ENCODE data around the gene ADD3.

The ADD3 gene

DNA sequence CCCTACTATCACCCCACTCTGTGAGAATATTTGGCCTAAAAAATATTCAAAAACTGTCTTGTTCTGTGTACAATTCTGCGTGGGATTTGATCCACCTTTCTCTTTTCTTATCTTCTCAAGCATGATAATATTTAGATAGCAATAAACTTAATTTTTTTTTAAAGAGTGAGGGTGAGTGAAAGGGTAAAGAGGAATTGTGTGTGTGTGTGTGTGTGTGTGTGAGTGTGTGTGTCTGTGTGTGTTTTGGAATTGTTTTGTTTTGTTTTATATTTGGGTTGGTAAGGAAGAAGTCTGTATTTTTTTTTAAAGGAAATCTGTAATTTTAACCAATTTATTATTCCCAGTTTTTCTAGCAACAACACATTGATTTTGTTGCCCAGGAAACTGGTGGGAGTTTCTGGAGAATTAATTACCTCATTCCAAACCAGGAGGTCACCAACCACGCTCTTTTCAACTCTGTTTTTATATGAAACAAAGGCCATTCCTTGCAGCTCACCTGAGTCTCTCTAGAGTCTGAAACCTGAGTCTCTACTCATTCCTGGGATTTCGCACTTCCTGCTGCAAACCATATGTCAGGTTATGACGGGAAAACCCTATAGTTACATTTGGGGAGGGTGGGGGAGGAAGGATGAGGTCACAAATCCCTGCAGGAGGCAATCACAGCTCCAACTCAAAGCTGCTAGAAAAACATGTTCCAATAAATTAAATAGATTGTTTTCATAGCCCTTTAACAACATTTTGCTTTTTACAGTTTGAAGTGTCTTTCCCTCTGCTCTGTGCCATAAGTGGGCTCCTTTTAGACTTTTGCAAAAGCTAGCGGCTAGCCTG lies 46.4 kb upstream of the ADD3 start (continued):
- TF ChIP-seq, protein P1, sequence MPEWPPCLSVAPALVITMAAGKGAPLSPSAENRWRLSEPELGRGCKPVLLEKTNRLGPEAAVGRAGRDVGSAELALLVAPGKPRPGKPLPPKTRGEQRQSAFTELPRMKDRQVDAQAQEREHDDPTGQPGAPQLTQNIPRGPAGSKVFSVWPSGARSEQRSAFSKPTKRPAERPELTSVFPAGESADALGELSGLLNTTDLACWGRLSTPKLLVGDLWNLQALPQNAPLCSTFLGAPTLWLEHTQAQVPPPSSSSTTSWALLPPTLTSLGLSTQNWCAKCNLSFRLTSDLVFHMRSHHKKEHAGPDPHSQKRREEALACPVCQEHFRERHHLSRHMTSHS (tag by site-specific recombination; IDR thresholded peaks at IDR 0.05): peak; percentile 57; the same call in 1 of the 2 replicates
- TF ChIP-seq, protein P2, sequence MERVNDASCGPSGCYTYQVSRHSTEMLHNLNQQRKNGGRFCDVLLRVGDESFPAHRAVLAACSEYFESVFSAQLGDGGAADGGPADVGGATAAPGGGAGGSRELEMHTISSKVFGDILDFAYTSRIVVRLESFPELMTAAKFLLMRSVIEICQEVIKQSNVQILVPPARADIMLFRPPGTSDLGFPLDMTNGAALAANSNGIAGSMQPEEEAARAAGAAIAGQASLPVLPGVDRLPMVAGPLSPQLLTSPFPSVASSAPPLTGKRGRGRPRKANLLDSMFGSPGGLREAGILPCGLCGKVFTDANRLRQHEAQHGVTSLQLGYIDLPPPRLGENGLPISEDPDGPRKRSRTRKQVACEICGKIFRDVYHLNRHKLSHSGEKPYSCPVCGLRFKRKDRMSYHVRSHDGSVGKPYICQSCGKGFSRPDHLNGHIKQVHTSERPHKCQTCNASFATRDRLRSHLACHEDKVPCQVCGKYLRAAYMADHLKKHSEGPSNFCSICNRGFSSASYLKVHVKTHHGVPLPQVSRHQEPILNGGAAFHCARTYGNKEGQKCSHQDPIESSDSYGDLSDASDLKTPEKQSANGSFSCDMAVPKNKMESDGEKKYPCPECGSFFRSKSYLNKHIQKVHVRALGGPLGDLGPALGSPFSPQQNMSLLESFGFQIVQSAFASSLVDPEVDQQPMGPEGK (tag by site-specific recombination; IDR thresholded peaks at IDR 0.05): peak; percentile 91
- TF ChIP-seq, protein P3, sequence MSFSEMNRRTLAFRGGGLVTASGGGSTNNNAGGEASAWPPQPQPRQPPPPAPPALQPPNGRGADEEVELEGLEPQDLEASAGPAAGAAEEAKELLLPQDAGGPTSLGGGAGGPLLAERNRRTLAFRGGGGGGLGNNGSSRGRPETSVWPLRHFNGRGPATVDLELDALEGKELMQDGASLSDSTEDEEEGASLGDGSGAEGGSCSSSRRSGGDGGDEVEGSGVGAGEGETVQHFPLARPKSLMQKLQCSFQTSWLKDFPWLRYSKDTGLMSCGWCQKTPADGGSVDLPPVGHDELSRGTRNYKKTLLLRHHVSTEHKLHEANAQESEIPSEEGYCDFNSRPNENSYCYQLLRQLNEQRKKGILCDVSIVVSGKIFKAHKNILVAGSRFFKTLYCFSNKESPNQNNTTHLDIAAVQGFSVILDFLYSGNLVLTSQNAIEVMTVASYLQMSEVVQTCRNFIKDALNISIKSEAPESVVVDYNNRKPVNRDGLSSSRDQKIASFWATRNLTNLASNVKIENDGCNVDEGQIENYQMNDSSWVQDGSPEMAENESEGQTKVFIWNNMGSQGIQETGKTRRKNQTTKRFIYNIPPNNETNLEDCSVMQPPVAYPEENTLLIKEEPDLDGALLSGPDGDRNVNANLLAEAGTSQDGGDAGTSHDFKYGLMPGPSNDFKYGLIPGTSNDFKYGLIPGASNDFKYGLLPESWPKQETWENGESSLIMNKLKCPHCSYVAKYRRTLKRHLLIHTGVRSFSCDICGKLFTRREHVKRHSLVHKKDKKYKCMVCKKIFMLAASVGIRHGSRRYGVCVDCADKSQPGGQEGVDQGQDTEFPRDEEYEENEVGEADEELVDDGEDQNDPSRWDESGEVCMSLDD (tag by site-specific recombination; IDR thresholded peaks at IDR 0.05): no peak
- TF ChIP-seq ZNF132 (tag by site-specific recombination; IDR thresholded peaks at IDR 0.05; ENCODE audit: borderline replicate concordance): no peak
- no peak for TF ChIP-seq ZNF341 (tag by site-specific recombination; IDR thresholded peaks at IDR 0.05; ENCODE audit: low read depth)
- no peak for TF ChIP-seq ZNF202 (tag by site-specific recombination; IDR thresholded peaks at IDR 0.05; ENCODE audit: borderline replicate concordance)
- TF ChIP-seq, protein P4, sequence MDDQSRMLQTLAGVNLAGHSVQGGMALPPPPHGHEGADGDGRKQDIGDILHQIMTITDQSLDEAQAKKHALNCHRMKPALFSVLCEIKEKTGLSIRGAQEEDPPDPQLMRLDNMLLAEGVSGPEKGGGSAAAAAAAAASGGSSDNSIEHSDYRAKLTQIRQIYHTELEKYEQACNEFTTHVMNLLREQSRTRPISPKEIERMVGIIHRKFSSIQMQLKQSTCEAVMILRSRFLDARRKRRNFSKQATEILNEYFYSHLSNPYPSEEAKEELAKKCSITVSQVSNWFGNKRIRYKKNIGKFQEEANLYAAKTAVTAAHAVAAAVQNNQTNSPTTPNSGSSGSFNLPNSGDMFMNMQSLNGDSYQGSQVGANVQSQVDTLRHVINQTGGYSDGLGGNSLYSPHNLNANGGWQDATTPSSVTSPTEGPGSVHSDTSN (CRISPR knock-in tag; IDR thresholded peaks at IDR 0.05): no peak
- no peak for TF ChIP-seq EGR2 (tag by site-specific recombination; IDR thresholded peaks at IDR 0.05; ENCODE audit: low read depth)
- no peak for TF ChIP-seq ZNF23 (tag by site-specific recombination; IDR thresholded peaks at IDR 0.05; ENCODE audit: borderline replicate concordance)
- no peak for TF ChIP-seq ZNF521 (tag by site-specific recombination; IDR thresholded peaks at IDR 0.05)
- TF ChIP-seq ZNF114 (tag by site-specific recombination; IDR thresholded peaks at IDR 0.05): no peak
- no peak for TF ChIP-seq HOXA7 (CRISPR knock-in tag; IDR thresholded peaks at IDR 0.05; ENCODE audit: borderline replicate concordance)
- 0 out of 2 replicates have a peak, but pooled peaks have one; percentile 21 for TF ChIP-seq ZBTB7A (tag by site-specific recombination; IDR thresholded peaks at IDR 0.05; ENCODE audit: low read depth)
- peak; percentile 97 for TF ChIP-seq FEZF1 (tag by site-specific recombination; IDR thresholded peaks at IDR 0.05)
- TF ChIP-seq ZNF37A (tag by site-specific recombination; IDR thresholded peaks at IDR 0.05): no peak
- TF ChIP-seq, protein P5, sequence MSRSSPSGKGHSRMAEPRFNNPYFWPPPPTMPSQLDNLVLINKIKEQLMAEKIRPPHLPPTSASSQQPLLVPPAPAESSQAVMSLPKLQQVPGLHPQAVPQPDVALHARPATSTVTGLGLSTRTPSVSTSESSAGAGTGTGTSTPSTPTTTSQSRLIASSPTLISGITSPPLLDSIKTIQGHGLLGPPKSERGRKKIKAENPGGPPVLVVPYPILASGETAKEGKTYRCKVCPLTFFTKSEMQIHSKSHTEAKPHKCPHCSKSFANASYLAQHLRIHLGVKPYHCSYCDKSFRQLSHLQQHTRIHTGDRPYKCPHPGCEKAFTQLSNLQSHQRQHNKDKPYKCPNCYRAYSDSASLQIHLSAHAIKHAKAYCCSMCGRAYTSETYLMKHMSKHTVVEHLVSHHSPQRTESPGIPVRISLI (tag by site-specific recombination; IDR thresholded peaks at IDR 0.05): no peak
- TF ChIP-seq ZNF777 (tag by site-specific recombination; IDR thresholded peaks at IDR 0.05; ENCODE audit: borderline replicate concordance): no peak
- no peak for TF ChIP-seq ZNF585B (tag by site-specific recombination; IDR thresholded peaks at IDR 0.05)
- TF ChIP-seq, protein P6, sequence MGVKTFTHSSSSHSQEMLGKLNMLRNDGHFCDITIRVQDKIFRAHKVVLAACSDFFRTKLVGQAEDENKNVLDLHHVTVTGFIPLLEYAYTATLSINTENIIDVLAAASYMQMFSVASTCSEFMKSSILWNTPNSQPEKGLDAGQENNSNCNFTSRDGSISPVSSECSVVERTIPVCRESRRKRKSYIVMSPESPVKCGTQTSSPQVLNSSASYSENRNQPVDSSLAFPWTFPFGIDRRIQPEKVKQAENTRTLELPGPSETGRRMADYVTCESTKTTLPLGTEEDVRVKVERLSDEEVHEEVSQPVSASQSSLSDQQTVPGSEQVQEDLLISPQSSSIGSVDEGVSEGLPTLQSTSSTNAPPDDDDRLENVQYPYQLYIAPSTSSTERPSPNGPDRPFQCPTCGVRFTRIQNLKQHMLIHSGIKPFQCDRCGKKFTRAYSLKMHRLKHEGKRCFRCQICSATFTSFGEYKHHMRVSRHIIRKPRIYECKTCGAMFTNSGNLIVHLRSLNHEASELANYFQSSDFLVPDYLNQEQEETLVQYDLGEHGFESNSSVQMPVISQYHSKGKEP (tag by site-specific recombination; IDR thresholded peaks at IDR 0.05): peak; percentile 92
- TF ChIP-seq ZFP37 (tag by site-specific recombination; IDR thresholded peaks at IDR 0.05): no peak
- TF ChIP-seq, protein P7, sequence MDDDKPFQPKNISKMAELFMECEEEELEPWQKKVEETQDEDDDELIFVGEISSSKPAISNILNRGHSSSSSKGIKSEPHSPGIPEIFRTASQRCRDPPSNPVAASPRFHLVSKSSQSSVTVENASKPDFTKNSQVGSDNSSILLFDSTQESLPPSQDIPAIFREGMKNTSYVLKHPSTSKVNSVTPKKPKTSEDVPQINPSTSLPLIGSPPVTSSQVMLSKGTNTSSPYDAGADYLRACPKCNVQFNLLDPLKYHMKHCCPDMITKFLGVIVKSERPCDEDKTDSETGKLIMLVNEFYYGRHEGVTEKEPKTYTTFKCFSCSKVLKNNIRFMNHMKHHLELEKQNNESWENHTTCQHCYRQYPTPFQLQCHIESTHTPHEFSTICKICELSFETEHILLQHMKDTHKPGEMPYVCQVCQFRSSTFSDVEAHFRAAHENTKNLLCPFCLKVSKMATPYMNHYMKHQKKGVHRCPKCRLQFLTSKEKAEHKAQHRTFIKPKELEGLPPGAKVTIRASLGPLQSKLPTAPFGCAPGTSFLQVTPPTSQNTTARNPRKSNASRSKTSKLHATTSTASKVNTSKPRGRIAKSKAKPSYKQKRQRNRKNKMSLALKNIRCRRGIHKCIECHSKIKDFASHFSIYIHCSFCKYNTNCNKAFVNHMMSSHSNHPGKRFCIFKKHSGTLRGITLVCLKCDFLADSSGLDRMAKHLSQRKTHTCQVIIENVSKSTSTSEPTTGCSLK (tag by site-specific recombination; IDR thresholded peaks at IDR 0.05): no peak
- no peak for TF ChIP-seq ZNF311 (tag by site-specific recombination; IDR thresholded peaks at IDR 0.05; ENCODE audit: borderline replicate concordance)
- peak; percentile 64 for TF ChIP-seq KLF1 (tag by site-specific recombination; IDR thresholded peaks at IDR 0.05)
- no peak for TF ChIP-seq SCRT1 (tag by site-specific recombination; IDR thresholded peaks at IDR 0.05; ENCODE audit: borderline replicate concordance)
- TF ChIP-seq ZFP69B (tag by site-specific recombination; IDR thresholded peaks at IDR 0.05): peak; percentile 15; the same call in 1 of the 2 replicates
- TF ChIP-seq ZNF792 (tag by site-specific recombination; IDR thresholded peaks at IDR 0.05): 0 out of 2 replicates have a peak, but pooled peaks have one; percentile 46
- TF ChIP-seq SALL2 (tag by site-specific recombination; IDR thresholded peaks at IDR 0.05; ENCODE audit: borderline replicate concordance): no peak

Measured in HEK293 (cell line).